Stimulated activated naive CD8-positive, alpha-beta T cell treated with anti-CD3 and anti-CD28 coated beads, Interleukin-15, amount 100 ng/mL, for 72 hours (primary cell): ENCODE results near the gene CDC20B.
"Not testable (repeated sequence)": the region's sequence is repeated elsewhere in the genome, so short reads cannot be mapped to it uniquely, and the experiment has no call there.

Experiments
- ATAC-seq: fragments of 150-1000 bp; cut with Tn5 transposase; 2 replicates; pipeline ENCODE4 v1.10.0; 2021; ENCODE audit warnings: mild to moderate bottlenecking, moderate library complexity
- DNase-seq, 2 donors: peaks; one replicate each; pipeline ENCODE4 v3.0.0; 2021 to 2022
- H3K27ac Mint-ChIP-seq, 2 donors: one replicate each; pipeline ENCODE4 v1.8.0; 2022; ENCODE audit warnings: mild to moderate bottlenecking in 2 of 2, mixed read lengths in 2 of 2, moderate library complexity in 2 of 2
- H3K27me3 Mint-ChIP-seq: one replicate; pipeline ENCODE4 v1.8.0; 2022; ENCODE audit warnings: mixed read lengths
- H3K4me1 Mint-ChIP-seq: one replicate; pipeline ENCODE4 v1.8.0; 2022; ENCODE audit warnings: mild to moderate bottlenecking, mixed read lengths
- H3K4me3 Mint-ChIP-seq, 2 donors: one replicate each; pipeline ENCODE4 v1.8.0; 2022; ENCODE audit warnings: mild to moderate bottlenecking in 2 of 2, mixed read lengths in 2 of 2, moderate library complexity in 1 of 2
- H3K9me3 Mint-ChIP-seq, 2 donors: one replicate each; pipeline ENCODE4 v1.8.0; 2022; ENCODE audit warnings: mixed read lengths in 2 of 2

Gene CDC20B

GRCh38 chr5:55096861-55097260, 76.1 kb downstream of the CDC20B start:
- peaks cover 68% of the 10 kb centered on the region for H3K4me1 Mint-ChIP-seq
- ATAC-seq (no peak), DNase-seq (peak in 1 of 2 donors; percentile 15)
- H3K4me3 Mint-ChIP-seq, result peak overlapping the region in 1 of 2 donors; percentile 18
- H3K27me3 Mint-ChIP-seq, result peaks cover 14% of the 10 kb centered on the region
- peaks cover 15 to 32% of the 10 kb centered on the region in 2 donors for H3K9me3 Mint-ChIP-seq
- H3K27ac Mint-ChIP-seq, result no peak overlapping the region

DNA sequence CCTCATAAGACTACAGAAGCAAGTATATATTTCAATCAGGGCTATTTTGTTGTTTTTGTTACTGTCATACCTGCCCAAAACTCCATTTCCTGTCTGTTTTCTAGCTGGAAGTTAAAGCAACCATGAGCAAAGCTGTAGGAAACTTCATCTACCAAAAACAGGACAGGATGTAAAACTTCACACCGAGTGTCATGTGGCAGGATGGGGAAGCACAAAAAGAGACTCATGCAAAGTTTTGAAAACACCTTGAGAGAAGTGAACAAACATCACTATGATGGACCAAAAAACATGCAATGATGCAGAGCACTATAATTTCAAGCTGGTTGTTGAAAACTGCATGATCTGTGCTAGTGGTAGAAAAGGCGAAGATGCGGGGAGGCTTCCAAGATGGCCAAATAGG, 76.8 kb downstream of the CDC20B start:
- DNase-seq (peak in 1 of 2 donors; percentile 24), ATAC-seq (peak; percentile 87)
- Mint-ChIP-seq H3K27ac (peak overlapping the region in 1 of 2 donors; percentile 34), H3K27me3 (peaks cover 14% of the 10 kb centered on the region), H3K9me3 (peaks cover 15 to 32% of the 10 kb centered on the region in 2 donors), H3K4me3 (peak overlapping the region; percentile 48 to 64), H3K4me1 (peaks cover 62% of the 10 kb centered on the region)

DNA sequence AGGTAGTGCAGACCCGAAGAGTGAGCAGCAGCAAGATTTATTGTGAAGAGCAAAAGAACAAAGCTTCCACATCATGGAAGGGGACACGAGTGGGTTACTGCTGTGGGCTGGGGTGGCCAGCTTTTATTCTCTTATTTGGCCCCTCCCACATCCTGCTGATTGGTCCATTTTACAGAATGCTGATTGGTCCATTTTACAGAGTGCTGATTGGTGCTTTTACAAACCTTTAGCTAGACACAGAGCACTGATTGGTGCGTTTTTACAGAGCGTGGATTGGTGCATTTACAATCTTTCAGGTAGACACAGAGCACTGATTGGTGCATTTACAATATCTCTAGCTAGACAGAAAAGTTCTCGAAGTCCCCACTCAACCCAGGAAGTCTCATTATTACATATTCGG, 82.0 kb downstream of the CDC20B start:
- not testable (repeated sequence) for H3K27me3 Mint-ChIP-seq, DNase-seq, ATAC-seq, H3K4me3 Mint-ChIP-seq, H3K27ac Mint-ChIP-seq
- Mint-ChIP-seq H3K9me3 (peaks cover 8 to 11% of the 10 kb centered on the region in 2 donors), H3K4me1 (peaks cover 20% of the 10 kb centered on the region)

- H3K27ac Mint-ChIP-seq, H3K4me3 Mint-ChIP-seq, DNase-seq, H3K27me3 Mint-ChIP-seq, ATAC-seq: not testable (repeated sequence)
- H3K9me3 Mint-ChIP-seq, result peaks cover 15 to 25% of the 10 kb centered on the region in 2 donors
- H3K4me1 Mint-ChIP-seq, result peaks cover 12% of the 10 kb centered on the region
These were observed 83.7 kb downstream of the CDC20B start for GRCh38 chr5:55089301-55089700.

DNA sequence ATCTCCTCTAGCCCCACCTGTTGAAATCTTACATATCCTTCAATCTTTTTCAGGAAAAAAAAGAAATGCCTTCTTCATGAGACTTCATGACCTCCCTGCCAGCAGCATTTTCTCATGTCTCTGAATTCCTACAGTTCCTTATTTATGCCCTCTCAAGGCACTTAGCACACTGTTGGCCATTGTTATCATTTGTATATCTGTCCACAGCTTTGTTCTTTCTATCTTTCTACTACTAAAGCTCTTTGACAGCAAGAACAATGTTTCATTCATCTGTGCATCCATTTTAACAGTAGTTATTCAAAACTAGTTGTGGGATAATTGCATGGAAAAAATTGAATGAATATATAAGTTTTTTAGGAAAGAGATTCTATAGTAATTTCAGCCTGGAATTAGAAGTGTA, 91.4 kb downstream of the CDC20B start:
- Mint-ChIP-seq H3K4me1 (no peaks in the 10 kb centered on the region), H3K27ac (no peak overlapping the region), H3K9me3 (peaks cover 31 to 47% of the 10 kb centered on the region in 2 donors), H3K4me3 (no peak overlapping the region), H3K27me3 (no peaks in the 10 kb centered on the region)
- ATAC-seq, result no peak
- DNase-seq, result no peak

DNA sequence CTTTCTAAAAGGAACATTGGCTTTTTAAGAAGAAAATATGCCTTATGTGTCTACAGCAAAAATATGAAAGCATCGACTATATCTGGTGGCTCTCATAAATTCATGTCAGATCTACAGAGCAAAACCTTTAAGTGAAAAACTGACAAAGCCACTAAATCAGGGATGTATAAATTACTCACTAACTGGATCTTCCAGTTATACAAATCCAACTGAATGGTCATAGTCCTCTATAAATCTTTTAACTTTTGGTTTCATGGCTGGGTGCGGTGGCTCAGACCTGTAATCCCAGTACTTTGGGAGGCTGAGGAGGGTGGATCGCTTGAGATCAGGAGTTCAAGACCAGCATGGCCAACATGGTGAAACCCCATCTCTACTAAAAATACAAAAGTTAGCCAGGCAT, 99.8 kb downstream of the CDC20B start:
- Mint-ChIP-seq H3K4me1 (peaks cover 41% of the 10 kb centered on the region), H3K4me3 (peak overlapping the region in 1 of 2 donors; percentile 41), H3K9me3 (peaks cover under 1 to 8% of the 10 kb centered on the region in 2 donors), H3K27ac (peak overlapping the region in 1 of 2 donors; percentile 8), H3K27me3 (no peaks in the 10 kb centered on the region)
- ATAC-seq, result peak; percentile 32
- no peak for DNase-seq

DNA sequence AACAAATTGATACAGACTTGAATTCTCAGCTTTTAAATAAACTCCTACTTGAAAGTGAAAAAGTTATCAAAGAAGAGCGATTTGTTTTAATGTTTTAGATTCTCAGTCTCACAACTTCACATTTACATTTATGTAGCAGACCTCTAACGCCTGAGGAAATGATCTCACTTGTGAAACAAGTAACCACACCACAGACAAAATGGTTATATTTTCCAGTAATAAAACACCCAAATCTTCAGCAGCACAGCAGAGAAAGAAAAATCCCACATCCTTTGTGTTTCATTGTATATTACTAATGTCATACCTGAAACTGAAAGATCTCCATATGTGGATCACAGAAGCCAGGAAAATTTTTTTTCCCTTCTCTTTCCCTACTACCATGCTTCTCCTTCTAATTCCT, 100.3 kb downstream of the CDC20B start:
- Mint-ChIP-seq H3K27me3 (no peaks in the 10 kb centered on the region), H3K4me1 (peaks cover 41% of the 10 kb centered on the region), H3K27ac (peak overlapping the region; percentile 40 to 45), H3K4me3 (peak overlapping the region; percentile 41 to 61), H3K9me3 (peaks cover 0 to 5% of the 10 kb centered on the region in 2 donors)
- peak in 1 of 2 donors; percentile 14 for DNase-seq
- ATAC-seq, result peak; percentile 96

GRCh38 chr5:55071413-55071812, 101.6 kb downstream of the CDC20B start:
- Mint-ChIP-seq H3K27me3 (no peaks in the 10 kb centered on the region), H3K4me1 (peaks cover 50% of the 10 kb centered on the region), H3K9me3 (peaks cover 0 to 5% of the 10 kb centered on the region in 2 donors), H3K27ac (no peak overlapping the region), H3K4me3 (no peak overlapping the region)
- ATAC-seq (no peak), DNase-seq (no peak)

- Mint-ChIP-seq H3K4me1 (peaks cover 54% of the 10 kb centered on the region), H3K9me3 (peaks cover 0 to 5% of the 10 kb centered on the region in 2 donors), H3K27me3 (no peaks in the 10 kb centered on the region), H3K27ac (no peak overlapping the region), H3K4me3 (peak overlapping the region in 1 of 2 donors; percentile 1)
- no peak for DNase-seq
- peak; percentile 39 for ATAC-seq
These were observed 102.0 kb downstream of the CDC20B start for GRCh38 chr5:55070968-55071367.

GRCh38 chr5:55066277-55066676, 106.7 kb downstream of the CDC20B start:
- Mint-ChIP-seq H3K9me3 (peaks cover 0 to 5% of the 10 kb centered on the region in 2 donors), H3K4me1 (peaks cover 69% of the 10 kb centered on the region), H3K27me3 (no peaks in the 10 kb centered on the region), H3K27ac (no peak overlapping the region), H3K4me3 (no peak overlapping the region)
- no peak for ATAC-seq
- DNase-seq, result no peak

DNA sequence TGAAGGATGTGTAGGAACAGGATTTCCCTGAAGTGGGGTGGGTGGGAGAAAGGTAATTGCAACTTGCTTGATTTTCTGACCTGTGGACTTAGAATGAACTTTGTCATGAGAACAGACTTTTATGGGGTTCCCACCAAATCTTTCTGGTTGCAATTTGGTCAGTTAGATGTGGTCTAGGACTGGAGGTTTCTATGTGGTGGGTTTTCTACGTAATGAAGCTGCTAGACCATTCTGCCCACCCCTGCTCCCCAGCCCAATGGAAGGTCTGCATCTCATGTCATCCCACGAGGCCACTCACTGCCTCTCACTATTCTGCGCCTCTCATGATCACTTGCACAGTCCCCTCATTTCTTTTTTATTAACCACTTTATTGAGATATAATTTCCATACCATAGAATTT, 108.5 kb downstream of the CDC20B start:
- H3K27me3 Mint-ChIP-seq, result no peaks in the 10 kb centered on the region
- peaks cover 72% of the 10 kb centered on the region for H3K4me1 Mint-ChIP-seq
- peak; percentile 25 for ATAC-seq
- no peak for DNase-seq
- peaks cover under 1 to 12% of the 10 kb centered on the region in 2 donors for H3K9me3 Mint-ChIP-seq
- H3K4me3 Mint-ChIP-seq, result no peak overlapping the region
- no peak overlapping the region for H3K27ac Mint-ChIP-seq

DNA sequence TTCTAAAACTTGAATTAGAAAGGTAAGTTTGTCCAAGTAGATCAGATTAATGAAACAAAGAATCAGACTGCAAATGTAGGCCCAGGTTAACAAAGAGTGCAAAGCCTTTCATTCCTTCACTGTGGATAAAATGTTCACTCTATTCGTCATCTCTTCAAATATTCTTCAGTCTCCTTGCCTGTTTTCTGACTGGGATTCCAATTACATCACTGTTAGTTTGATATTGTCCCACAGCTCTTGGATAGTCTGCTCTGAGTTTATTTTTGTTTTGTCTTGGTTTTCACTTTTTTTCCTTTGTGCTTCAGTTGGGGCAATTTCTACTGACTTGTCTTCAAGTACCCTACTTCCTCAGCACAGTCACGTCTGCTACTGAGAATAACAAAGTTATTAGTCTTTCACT, 109.1 kb downstream of the CDC20B start:
- H3K4me3 Mint-ChIP-seq, result no peak overlapping the region
- no peak for DNase-seq
- H3K27me3 Mint-ChIP-seq, result no peaks in the 10 kb centered on the region
- ATAC-seq, result no peak
- H3K9me3 Mint-ChIP-seq, result peaks cover 0 to 12% of the 10 kb centered on the region in 2 donors
- peaks cover 69% of the 10 kb centered on the region for H3K4me1 Mint-ChIP-seq
- H3K27ac Mint-ChIP-seq, result no peak overlapping the region

DNA sequence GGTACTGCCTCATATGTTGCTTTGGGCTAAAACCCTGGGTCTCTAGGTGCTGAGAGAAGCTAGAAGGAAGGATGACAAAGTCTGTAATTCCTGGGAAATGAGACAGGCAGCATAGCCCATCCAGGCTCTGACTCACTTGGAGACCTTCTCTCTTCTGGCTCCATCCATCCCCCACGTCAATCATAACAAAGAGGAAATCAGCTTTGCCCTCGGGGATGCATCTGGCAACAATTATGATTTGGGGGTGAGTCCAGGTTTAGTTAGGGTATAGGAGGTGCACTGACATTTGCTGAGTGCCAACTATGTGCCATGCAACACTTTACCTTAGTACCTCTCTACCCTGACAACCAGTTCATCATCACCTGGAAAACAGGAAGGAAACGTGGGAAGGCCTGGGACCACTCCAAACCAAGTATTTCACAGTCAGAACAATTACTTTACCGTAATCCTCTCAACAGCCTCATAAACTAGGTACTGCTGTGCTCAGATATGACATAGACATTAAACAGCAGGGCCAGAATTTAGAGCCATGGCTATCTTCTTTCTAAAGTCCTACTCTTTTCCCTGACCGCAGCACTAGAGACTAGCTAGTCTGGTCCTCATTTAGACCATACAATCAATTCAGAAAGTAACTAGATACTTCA, 109.6 kb downstream of the CDC20B start:
- Mint-ChIP-seq H3K9me3 (peaks cover 0 to 12% of the 10 kb centered on the region in 2 donors), H3K4me1 (peaks cover 69% of the 10 kb centered on the region), H3K27ac (no peak overlapping the region), H3K27me3 (no peaks in the 10 kb centered on the region), H3K4me3 (no peak overlapping the region)
- DNase-seq, result no peak
- no peak for ATAC-seq
